ENCODE measurements around the gene ADAM30. TPM values are rescaled to one million over a fixed set of nuclear protein-coding genes. Genes with fewer than 3 reads are reported as not detected.
"Not testable (repeated sequence)": the region's sequence is repeated elsewhere in the genome, so short reads cannot be mapped to it uniquely, and the experiment has no call there.

ADAM30 gene
- total and polyA plus RNA-seq, 12 donors: not detected

GRCh38 chr1:119862276-119862675 is 34.0 kb downstream of the ADAM30 start:
- H3K27me3 ChIP-seq: peaks cover 0 to 10% (median 6%) of the 10 kb centered on the region in 7 donors
- intact Hi-C loops (cut with DNase I): no loop called here
- H3K4me3 ChIP-seq: no peak overlapping the region
- H3K36me3 ChIP-seq: no peaks in the 10 kb centered on the region
- no peak overlapping the region for H3K27ac ChIP-seq
- no peaks in the 10 kb centered on the region for H3K9me3 ChIP-seq
- peaks cover 0 to 16% (median 0%) of the 10 kb centered on the region in 9 donors for H3K4me1 ChIP-seq
- ATAC-seq (no peak), DNase-seq (no peak)
- TF ChIP-seq, protein P1, sequence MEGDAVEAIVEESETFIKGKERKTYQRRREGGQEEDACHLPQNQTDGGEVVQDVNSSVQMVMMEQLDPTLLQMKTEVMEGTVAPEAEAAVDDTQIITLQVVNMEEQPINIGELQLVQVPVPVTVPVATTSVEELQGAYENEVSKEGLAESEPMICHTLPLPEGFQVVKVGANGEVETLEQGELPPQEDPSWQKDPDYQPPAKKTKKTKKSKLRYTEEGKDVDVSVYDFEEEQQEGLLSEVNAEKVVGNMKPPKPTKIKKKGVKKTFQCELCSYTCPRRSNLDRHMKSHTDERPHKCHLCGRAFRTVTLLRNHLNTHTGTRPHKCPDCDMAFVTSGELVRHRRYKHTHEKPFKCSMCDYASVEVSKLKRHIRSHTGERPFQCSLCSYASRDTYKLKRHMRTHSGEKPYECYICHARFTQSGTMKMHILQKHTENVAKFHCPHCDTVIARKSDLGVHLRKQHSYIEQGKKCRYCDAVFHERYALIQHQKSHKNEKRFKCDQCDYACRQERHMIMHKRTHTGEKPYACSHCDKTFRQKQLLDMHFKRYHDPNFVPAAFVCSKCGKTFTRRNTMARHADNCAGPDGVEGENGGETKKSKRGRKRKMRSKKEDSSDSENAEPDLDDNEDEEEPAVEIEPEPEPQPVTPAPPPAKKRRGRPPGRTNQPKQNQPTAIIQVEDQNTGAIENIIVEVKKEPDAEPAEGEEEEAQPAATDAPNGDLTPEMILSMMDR (IDR thresholded peaks at IDR 0.05): no peak

DNA sequence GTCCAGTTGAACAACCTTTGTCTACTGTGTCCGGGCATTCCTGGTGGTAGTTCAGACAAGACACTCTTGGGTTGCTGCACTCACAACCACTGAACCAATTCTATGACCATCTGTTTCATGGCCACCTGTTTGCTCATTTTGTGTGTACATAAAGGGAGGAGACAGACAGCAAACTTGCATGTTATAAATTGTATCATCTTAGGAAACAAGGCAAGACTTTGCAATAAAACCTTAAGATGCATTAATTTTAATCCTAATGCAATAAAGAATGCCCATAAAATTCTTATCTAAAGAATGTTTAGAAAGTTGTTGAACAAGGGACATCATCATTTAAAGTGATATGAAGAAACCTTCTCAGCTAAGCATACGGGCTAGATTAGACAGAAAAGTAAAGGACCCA is 34.8 kb downstream of the ADAM30 start:
- Histone ChIP-seq H3K27ac (no peak overlapping the region), H3K9me3 (no peaks in the 10 kb centered on the region), H3K4me3 (no peak overlapping the region), H3K27me3 (peaks cover 0 to 10% (median 6%) of the 10 kb centered on the region in 7 donors), H3K4me1 (peaks cover 0 to 16% (median 0%) of the 10 kb centered on the region in 9 donors), H3K36me3 (no peaks in the 10 kb centered on the region)
- 89 to 91% methylated on average over 2 of the region's 2 CpGs for WGBS, 2 donors
- intact Hi-C loops (cut with DNase I): no loop called here
- TF ChIP-seq, protein P1 (IDR thresholded peaks at IDR 0.05): no peak
- DNase-seq: no peak
- no peak for ATAC-seq

DNA sequence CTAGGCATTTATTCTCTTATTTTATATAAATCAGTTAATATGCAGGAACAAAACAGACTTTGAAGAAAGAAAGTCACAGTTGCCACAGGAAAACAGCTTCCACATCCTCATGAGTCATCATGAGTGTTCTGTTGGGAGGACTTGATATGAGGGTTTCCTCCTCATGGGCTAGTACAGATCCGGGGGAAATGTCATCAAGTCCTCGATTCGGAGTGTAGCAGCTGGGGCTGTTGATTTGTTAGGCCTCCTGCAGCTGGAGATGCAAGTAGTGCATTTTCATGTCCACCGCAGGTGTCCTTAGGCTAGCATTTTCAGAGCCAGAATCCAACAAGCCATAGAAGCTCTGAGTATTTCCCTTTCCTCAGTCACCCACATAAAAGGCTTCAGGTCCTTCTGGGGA is 36.7 kb downstream of the ADAM30 start:
- ATAC-seq (no peak), DNase-seq (no peak)
- TF ChIP-seq, protein P1 (IDR thresholded peaks at IDR 0.05): no peak
- no peak overlapping the region for H3K4me3 ChIP-seq
- H3K4me1 ChIP-seq: peaks cover 0 to 16% (median 0%) of the 10 kb centered on the region in 9 donors
- 33 to 34% methylated on average over 4 of the region's 4 CpGs for WGBS, 2 donors
- H3K27ac ChIP-seq: peak overlapping the region in 1 of 10 donors; percentile 16
- intact Hi-C loops (cut with DNase I): no loop called here
- H3K36me3 ChIP-seq: no peaks in the 10 kb centered on the region
- peaks cover 0 to 10% (median 6%) of the 10 kb centered on the region in 7 donors for H3K27me3 ChIP-seq
- no peaks in the 10 kb centered on the region for H3K9me3 ChIP-seq

- intact Hi-C loops (cut with DNase I): not testable (repeated sequence)
- WGBS, 2 donors: 58 to 70% methylated on average over 4 of the region's 4 CpGs
These were observed 37.6 kb downstream of the ADAM30 start for GRCh38 chr1:119858556-119859214.

GRCh38 chr1:119858126-119858525 is 38.2 kb downstream of the ADAM30 start:
- H3K27ac ChIP-seq: no peak overlapping the region
- no peak overlapping the region for H3K4me3 ChIP-seq
- 79 to 91% methylated on average over 2 of the region's 2 CpGs for WGBS, 2 donors
- ATAC-seq (no peak), DNase-seq (no peak)
- TF ChIP-seq, protein P1 (IDR thresholded peaks at IDR 0.05): no peak
- no peaks in the 10 kb centered on the region for H3K36me3 ChIP-seq
- H3K4me1 ChIP-seq: peaks cover 0 to 16% (median 0%) of the 10 kb centered on the region in 9 donors
- no peaks in the 10 kb centered on the region for H3K9me3 ChIP-seq
- peaks cover 0 to 8% (median 0%) of the 10 kb centered on the region in 7 donors for H3K27me3 ChIP-seq
- intact Hi-C loops (cut with DNase I): no loop called here

More at GRCh38 chr1:119858556-119859214, 37.6 kb downstream of the ADAM30 start:
- H3K4me3 ChIP-seq, H3K9me3 ChIP-seq, H3K36me3 ChIP-seq, ATAC-seq, DNase-seq: not testable (repeated sequence)
- peaks cover 0 to 10% (median 4%) of the 10 kb centered on the region in 7 donors for H3K27me3 ChIP-seq
- peaks cover 0 to 16% (median 0%) of the 10 kb centered on the region in 9 donors for H3K4me1 ChIP-seq
- peak overlapping the region in 1 of 10 donors; percentile 16 for H3K27ac ChIP-seq

Data from heart right ventricle (tissue), 16 donors.